ENCODE results near the gene OR4F6. TPM values are rescaled to one million over a fixed set of nuclear protein-coding genes. Genes with fewer than 3 reads are reported as not detected.

OR4F6 gene
- total RNA-seq, 1 experiment from 2014 or later = not detected

GRCh38 chr15:101805605-101806345 is 2.5 kb downstream of the OR4F6 start (continued):
- TF ChIP-seq, protein P1, sequence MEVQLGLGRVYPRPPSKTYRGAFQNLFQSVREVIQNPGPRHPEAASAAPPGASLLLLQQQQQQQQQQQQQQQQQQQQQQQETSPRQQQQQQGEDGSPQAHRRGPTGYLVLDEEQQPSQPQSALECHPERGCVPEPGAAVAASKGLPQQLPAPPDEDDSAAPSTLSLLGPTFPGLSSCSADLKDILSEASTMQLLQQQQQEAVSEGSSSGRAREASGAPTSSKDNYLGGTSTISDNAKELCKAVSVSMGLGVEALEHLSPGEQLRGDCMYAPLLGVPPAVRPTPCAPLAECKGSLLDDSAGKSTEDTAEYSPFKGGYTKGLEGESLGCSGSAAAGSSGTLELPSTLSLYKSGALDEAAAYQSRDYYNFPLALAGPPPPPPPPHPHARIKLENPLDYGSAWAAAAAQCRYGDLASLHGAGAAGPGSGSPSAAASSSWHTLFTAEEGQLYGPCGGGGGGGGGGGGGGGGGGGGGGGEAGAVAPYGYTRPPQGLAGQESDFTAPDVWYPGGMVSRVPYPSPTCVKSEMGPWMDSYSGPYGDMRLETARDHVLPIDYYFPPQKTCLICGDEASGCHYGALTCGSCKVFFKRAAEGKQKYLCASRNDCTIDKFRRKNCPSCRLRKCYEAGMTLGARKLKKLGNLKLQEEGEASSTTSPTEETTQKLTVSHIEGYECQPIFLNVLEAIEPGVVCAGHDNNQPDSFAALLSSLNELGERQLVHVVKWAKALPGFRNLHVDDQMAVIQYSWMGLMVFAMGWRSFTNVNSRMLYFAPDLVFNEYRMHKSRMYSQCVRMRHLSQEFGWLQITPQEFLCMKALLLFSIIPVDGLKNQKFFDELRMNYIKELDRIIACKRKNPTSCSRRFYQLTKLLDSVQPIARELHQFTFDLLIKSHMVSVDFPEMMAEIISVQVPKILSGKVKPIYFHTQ (CRISPR knock-in tag; IDR thresholded peaks at IDR 0.05) = no peak
- TF ChIP-seq CREB1 (CRISPR knock-in tag; IDR thresholded peaks at IDR 0.05) = no peak
- no peak for TF ChIP-seq TEAD4 (CRISPR knock-in tag; IDR thresholded peaks at IDR 0.05)
- TF ChIP-seq ZNF425 (CRISPR knock-in tag; conservative IDR thresholded peaks at IDR 0.05) = no peak

DNA sequence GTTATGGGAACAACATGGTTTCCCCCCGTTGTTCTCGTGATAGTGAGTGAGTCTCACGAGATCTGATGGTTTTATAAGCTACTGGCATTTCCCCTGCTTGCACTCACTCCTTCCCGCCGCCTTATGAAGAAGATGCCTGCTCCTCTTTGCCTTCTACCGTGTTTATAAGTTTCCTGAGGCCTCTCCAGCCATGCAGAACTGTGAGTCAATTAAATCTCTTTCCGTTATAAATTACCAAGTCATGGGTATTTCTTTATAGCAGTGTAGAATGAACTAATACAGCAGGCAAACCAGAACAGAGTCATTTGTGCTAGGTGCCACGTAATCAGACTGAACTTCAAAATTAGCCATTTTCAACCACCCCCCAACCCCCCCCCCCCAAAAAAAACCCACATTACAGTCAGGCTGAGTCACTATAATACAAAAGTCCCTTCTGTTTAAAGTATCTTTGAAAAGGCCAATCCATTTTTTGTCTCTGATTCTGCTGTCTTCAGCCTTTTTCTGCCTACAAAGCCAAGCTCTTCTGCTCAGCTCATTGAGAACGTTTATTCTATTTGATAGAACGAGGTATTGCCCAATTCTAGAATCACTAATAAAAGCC is 4.1 kb downstream of the OR4F6 start:
- Mint-ChIP-seq H3K4me1 (no peaks in the 10 kb centered on the region), H3K4me3 (no peak overlapping the region), H3K9me3 (no peaks in the 10 kb centered on the region), H3K36me3 (no peaks in the 10 kb centered on the region), H3K27me3 (ENCODE audit: low read depth) (peaks cover 9% of the 10 kb centered on the region; the same call in 1 of the 2 replicates), H3K27ac (no peak overlapping the region)
- DNase-seq (ENCODE audit: low spot score) (no peak), ATAC-seq (no peak)
- CTCF ChIA-PET = no interaction called here
- POLR2A ChIA-PET = no interaction called here
- TF ChIP-seq CTCF (IDR thresholded peaks at IDR 0.05) (no peak), MXD4 (CRISPR knock-in tag; IDR thresholded peaks at IDR 0.05; ENCODE audit: borderline replicate concordance) (no peak), ZNF138 (CRISPR knock-in tag; conservative IDR thresholded peaks at IDR 0.05) (no peak), EMX1 (CRISPR knock-in tag; IDR thresholded peaks at IDR 0.05) (no peak), RORB (CRISPR knock-in tag; IDR thresholded peaks at IDR 0.05) (no peak), MYBL2 (CRISPR knock-in tag; IDR thresholded peaks at IDR 0.05) (no peak), SOX15 (CRISPR knock-in tag; IDR thresholded peaks at IDR 0.05) (no peak), ZNF423 (CRISPR knock-in tag; IDR thresholded peaks at IDR 0.05) (no peak), ZNF396 (CRISPR knock-in tag; IDR thresholded peaks at IDR 0.05; ENCODE audit: borderline replicate concordance) (no peak), ZNF671 (CRISPR knock-in tag; IDR thresholded peaks at IDR 0.05) (no peak), NR3C1 (CRISPR knock-in tag; conservative IDR thresholded peaks at IDR 0.05; ENCODE audit: low read depth) (no peak), CREM (CRISPR knock-in tag; IDR thresholded peaks at IDR 0.05) (no peak), ZMAT4 (CRISPR knock-in tag; IDR thresholded peaks at IDR 0.05) (no peak), TP53 (CRISPR knock-in tag; IDR thresholded peaks at IDR 0.05) (no peak)
- TF ChIP-seq, protein P2, sequence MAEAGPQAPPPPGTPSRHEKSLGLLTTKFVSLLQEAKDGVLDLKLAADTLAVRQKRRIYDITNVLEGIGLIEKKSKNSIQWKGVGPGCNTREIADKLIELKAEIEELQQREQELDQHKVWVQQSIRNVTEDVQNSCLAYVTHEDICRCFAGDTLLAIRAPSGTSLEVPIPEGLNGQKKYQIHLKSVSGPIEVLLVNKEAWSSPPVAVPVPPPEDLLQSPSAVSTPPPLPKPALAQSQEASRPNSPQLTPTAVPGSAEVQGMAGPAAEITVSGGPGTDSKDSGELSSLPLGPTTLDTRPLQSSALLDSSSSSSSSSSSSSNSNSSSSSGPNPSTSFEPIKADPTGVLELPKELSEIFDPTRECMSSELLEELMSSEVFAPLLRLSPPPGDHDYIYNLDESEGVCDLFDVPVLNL (CRISPR knock-in tag; IDR thresholded peaks at IDR 0.05; ENCODE audit: borderline replicate concordance, low read depth) = no peak
- TF ChIP-seq, protein P3, sequence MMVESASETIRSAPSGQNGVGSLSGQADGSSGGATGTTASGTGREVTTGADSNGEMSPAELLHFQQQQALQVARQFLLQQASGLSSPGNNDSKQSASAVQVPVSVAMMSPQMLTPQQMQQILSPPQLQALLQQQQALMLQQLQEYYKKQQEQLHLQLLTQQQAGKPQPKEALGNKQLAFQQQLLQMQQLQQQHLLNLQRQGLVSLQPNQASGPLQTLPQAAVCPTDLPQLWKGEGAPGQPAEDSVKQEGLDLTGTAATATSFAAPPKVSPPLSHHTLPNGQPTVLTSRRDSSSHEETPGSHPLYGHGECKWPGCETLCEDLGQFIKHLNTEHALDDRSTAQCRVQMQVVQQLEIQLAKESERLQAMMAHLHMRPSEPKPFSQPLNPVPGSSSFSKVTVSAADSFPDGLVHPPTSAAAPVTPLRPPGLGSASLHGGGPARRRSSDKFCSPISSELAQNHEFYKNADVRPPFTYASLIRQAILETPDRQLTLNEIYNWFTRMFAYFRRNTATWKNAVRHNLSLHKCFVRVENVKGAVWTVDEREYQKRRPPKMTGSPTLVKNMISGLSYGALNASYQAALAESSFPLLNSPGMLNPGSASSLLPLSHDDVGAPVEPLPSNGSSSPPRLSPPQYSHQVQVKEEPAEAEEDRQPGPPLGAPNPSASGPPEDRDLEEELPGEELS (CRISPR knock-in tag; IDR thresholded peaks at IDR 0.05) = no peak
- TF ChIP-seq, protein P4, sequence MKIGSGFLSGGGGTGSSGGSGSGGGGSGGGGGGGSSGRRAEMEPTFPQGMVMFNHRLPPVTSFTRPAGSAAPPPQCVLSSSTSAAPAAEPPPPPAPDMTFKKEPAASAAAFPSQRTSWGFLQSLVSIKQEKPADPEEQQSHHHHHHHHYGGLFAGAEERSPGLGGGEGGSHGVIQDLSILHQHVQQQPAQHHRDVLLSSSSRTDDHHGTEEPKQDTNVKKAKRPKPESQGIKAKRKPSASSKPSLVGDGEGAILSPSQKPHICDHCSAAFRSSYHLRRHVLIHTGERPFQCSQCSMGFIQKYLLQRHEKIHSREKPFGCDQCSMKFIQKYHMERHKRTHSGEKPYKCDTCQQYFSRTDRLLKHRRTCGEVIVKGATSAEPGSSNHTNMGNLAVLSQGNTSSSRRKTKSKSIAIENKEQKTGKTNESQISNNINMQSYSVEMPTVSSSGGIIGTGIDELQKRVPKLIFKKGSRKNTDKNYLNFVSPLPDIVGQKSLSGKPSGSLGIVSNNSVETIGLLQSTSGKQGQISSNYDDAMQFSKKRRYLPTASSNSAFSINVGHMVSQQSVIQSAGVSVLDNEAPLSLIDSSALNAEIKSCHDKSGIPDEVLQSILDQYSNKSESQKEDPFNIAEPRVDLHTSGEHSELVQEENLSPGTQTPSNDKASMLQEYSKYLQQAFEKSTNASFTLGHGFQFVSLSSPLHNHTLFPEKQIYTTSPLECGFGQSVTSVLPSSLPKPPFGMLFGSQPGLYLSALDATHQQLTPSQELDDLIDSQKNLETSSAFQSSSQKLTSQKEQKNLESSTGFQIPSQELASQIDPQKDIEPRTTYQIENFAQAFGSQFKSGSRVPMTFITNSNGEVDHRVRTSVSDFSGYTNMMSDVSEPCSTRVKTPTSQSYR (CRISPR knock-in tag; IDR thresholded peaks at IDR 0.05) = no peak
